H9 (cell line): ENCODE data around the gene NDUFS6. TPM values are rescaled to one million over a fixed set of nuclear protein-coding genes. Genes with fewer than 3 reads are reported as not detected.

ENCODE experiments used
- DNase-seq: peaks from one replicate; pipeline ENCODE4 v3.0.0-alpha.2; 2017
- H2AFZ ChIP-seq: one replicate; pipeline ENCODE4 v1.6.1; 2013; ENCODE audit warnings: mild to moderate bottlenecking, low read length, control low read depth, moderate library complexity
- H2AK5ac ChIP-seq: 2 replicates; pipeline ENCODE4 v1.6.1; 2013; ENCODE audit warnings: low read length, control low read depth, mixed read lengths; ENCODE audit not compliant: insufficient read length
- H2BK120ac ChIP-seq: one replicate; pipeline ENCODE4 v1.6.1; 2013; ENCODE audit warnings: low read depth, mild to moderate bottlenecking, low read length, control low read depth, inconsistent platforms; ENCODE audit not compliant: poor library complexity, severe bottlenecking
- H2BK12ac ChIP-seq: 2 replicates; pipeline ENCODE4 v1.6.1; 2013; ENCODE audit warnings: low read length, control low read depth, mixed read lengths, low read depth; ENCODE audit not compliant: insufficient read length
- H2BK15ac ChIP-seq: 2 replicates; pipeline ENCODE4 v1.6.1; 2013; ENCODE audit warnings: low read depth, low read length, control low read depth
- H2BK20ac ChIP-seq: one replicate; pipeline ENCODE4 v1.6.1; 2013; ENCODE audit warnings: low read depth, mild to moderate bottlenecking, low read length, control low read depth, inconsistent platforms; ENCODE audit not compliant: poor library complexity, severe bottlenecking
- H2BK5ac ChIP-seq: 2 replicates; pipeline ENCODE4 v1.6.1; 2013; ENCODE audit warnings: low read length, control low read depth, mixed read lengths; ENCODE audit not compliant: insufficient read length
- H3K14ac ChIP-seq: 2 replicates; pipeline ENCODE4 v1.6.1; 2013; ENCODE audit warnings: low read length, control low read depth; ENCODE audit not compliant: insufficient read depth
- H3K18ac ChIP-seq: 2 replicates; pipeline ENCODE4 v1.6.1; 2013; ENCODE audit warnings: low read depth, mild to moderate bottlenecking, mixed read lengths, low read length, control low read depth; ENCODE audit not compliant: insufficient read length
- H3K23ac ChIP-seq: 2 replicates; pipeline ENCODE4 v1.6.1; 2013; ENCODE audit warnings: low read length, control low read depth, mixed read lengths, low read depth; ENCODE audit not compliant: insufficient read length
- H3K23me2 ChIP-seq: 2 replicates; pipeline ENCODE4 v1.6.1; 2013; ENCODE audit warnings: low read depth, mild to moderate bottlenecking, mixed read lengths, low read length, control low read depth; ENCODE audit not compliant: insufficient read length, poor library complexity, severe bottlenecking
- H3K27ac ChIP-seq: 2 replicates; pipeline ENCODE4 v1.5.1; 2013; ENCODE audit warnings: low read length, control low read depth, mixed read lengths, low read depth; ENCODE audit not compliant: insufficient read length
- H3K27me3 ChIP-seq: 2 replicates; pipeline ENCODE4 v1.6.1; 2013; ENCODE audit warnings: low read length, control low read depth, inconsistent platforms; ENCODE audit not compliant: insufficient read depth
- H3K4ac ChIP-seq: 2 replicates; pipeline ENCODE4 v1.6.1; 2013; ENCODE audit warnings: low read depth, mild to moderate bottlenecking, control low read depth, inconsistent platforms, low read length, moderate library complexity
- H3K4me1 ChIP-seq: 2 replicates; pipeline ENCODE4 v1.6.1; 2013; ENCODE audit warnings: low read length, control low read depth, inconsistent platforms; ENCODE audit not compliant: insufficient read depth
- H3K4me2 ChIP-seq: 2 replicates; pipeline ENCODE4 v1.6.1; 2013; ENCODE audit warnings: low read length, control low read depth, mixed read lengths; ENCODE audit not compliant: insufficient read length, insufficient read depth
- H3K56ac ChIP-seq: 2 replicates; pipeline ENCODE4 v1.6.1; 2013; ENCODE audit warnings: low read depth, mild to moderate bottlenecking, mixed read lengths, low read length, control low read depth; ENCODE audit not compliant: insufficient read length
- H3K79me1 ChIP-seq: 2 replicates; pipeline ENCODE4 v1.6.1; 2013; ENCODE audit warnings: low read depth, mild to moderate bottlenecking, moderate library complexity, low read length, control low read depth, inconsistent platforms; ENCODE audit not compliant: insufficient read depth, poor library complexity, severe bottlenecking
- H3K79me2 ChIP-seq: 2 replicates; pipeline ENCODE4 v1.6.1; 2013; ENCODE audit warnings: low read length, control low read depth, inconsistent platforms; ENCODE audit not compliant: insufficient read depth
- H3K9ac ChIP-seq: 2 replicates; pipeline ENCODE4 v1.6.1; 2013; ENCODE audit warnings: low read length, control low read depth, mixed read lengths; ENCODE audit not compliant: insufficient read length; ENCODE audit errors: extremely low read depth
- H3K9me3 ChIP-seq: one replicate; pipeline ENCODE4 v1.6.1; 2013; ENCODE audit warnings: low read depth, low read length, inconsistent platforms; ENCODE audit not compliant: control insufficient read depth
- H3T11ph ChIP-seq: one replicate; pipeline ENCODE4 v1.6.1; 2013; ENCODE audit warnings: mild to moderate bottlenecking, low read length, control low read depth, inconsistent platforms
- H4K20me1 ChIP-seq: one replicate; pipeline ENCODE4 v1.6.1; 2013; ENCODE audit not compliant: control insufficient read depth, insufficient read length, insufficient read depth
- H4K5ac ChIP-seq: 2 replicates; pipeline ENCODE4 v1.6.1; 2013; ENCODE audit warnings: low read depth, mild to moderate bottlenecking, mixed read lengths, low read length, control low read depth; ENCODE audit not compliant: insufficient read length
- H4K8ac ChIP-seq: replicated peaks from 2 replicates; pipeline ENCODE4 v1.6.1; 2013; ENCODE audit warnings: low read length, control low read depth, mixed read lengths, low read depth; ENCODE audit not compliant: insufficient read length
- H4K91ac ChIP-seq: 2 replicates; pipeline ENCODE4 v1.6.1; 2013; ENCODE audit warnings: low read depth, mild to moderate bottlenecking, moderate library complexity, mixed read lengths, low read length, control low read depth; ENCODE audit not compliant: insufficient read length
- H3K27ac Mint-ChIP-seq, 3 experiments: 2 replicates in 2 of 3; 3 replicates in 1 of 3; pipeline ENCODE4 v1.8.0; 2020 to 2021; ENCODE audit warnings: mixed read lengths in 3 of 3, mild to moderate bottlenecking in 1 of 3, moderate library complexity in 1 of 3
- H3K27me3 Mint-ChIP-seq: 2 replicates; pipeline ENCODE4 v1.8.0; 2021; ENCODE audit warnings: low read depth, mild to moderate bottlenecking, moderate library complexity, mixed read lengths
- H3K36me3 Mint-ChIP-seq, 3 experiments: 2 replicates in 2 of 3; 3 replicates in 1 of 3; pipeline ENCODE4 v1.8.0; 2020 to 2021; ENCODE audit warnings: low read depth in 3 of 3, mixed read lengths in 3 of 3; ENCODE audit not compliant: insufficient read depth in 1 of 3
- H3K4me1 Mint-ChIP-seq, 2 experiments: 2 replicates each; pipeline ENCODE4 v1.8.0; 2020; ENCODE audit warnings: mixed read lengths in 2 of 2
- H3K4me3 Mint-ChIP-seq, 2 experiments: 2 replicates in 1 of 2; 3 replicates in 1 of 2; pipeline ENCODE4 v1.8.0; 2020 to 2021; ENCODE audit warnings: mild to moderate bottlenecking in 2 of 2, mixed read lengths in 2 of 2, moderate library complexity in 1 of 2
- H3K9me3 Mint-ChIP-seq, 2 experiments: 2 replicates in 1 of 2; 3 replicates in 1 of 2; pipeline ENCODE4 v1.8.0; 2020; ENCODE audit warnings: mild to moderate bottlenecking in 2 of 2, mixed read lengths in 2 of 2, moderate library complexity in 1 of 2
- WGBS: extraction: QIAGEN DNeasy Blood & Tissue Kit; methylation state at CpG from one replicate; pipeline ENCODE4 v1.1.7; 2013; ENCODE audit warnings: missing lambda C conversion rate, low lambda C conversion rate, mixed read lengths; ENCODE audit not compliant: insufficient read length; ENCODE audit errors: extremely low coverage; 5-methylcytosine and 5-hydroxymethylcytosine counted together
- total RNA-seq: library from RNA; stranded (reverse); gene quantifications from 2 replicates; pipeline ENCODE4 v1.2.1, GENCODE V29; 2021
- TF ChIP-seq, protein P1 (sequence below): fragments of 200-600 bp; sonication (generic); conservative IDR thresholded peaks from 3 replicates; pipeline ENCODE4 v1.8.0; 2021; ENCODE audit warnings: antibody characterized with exemption, mild to moderate bottlenecking

The NDUFS6 gene
- total RNA-seq, 1 experiment from 2014 or later = 62.5 TPM

DNA sequence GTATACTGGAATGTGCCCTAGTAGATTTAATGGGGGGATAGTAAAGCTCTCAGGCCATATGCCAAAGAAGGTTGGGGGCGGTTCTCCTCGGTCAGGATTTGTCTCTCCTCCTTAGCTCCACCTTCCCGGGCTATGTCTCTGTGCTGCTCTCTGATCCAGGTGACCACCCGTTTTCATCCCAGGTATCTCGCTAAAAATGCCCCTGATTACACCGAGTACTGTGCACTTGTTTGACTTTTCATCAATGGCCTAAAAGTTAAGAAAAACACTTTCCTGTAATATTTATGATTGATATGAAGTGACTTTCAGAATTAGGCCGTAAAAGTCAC, 724 bp downstream of the NDUFS6 start:
- no peaks in the 10 kb centered on the region for H3K27me3 Mint-ChIP-seq
- peak; percentile 47 for DNase-seq
- WGBS = no CpG with 5 or more reads among the region's 7 CpGs

More for the DNA sequence above, 724 bp downstream of the NDUFS6 start:
- no peak overlapping the region for H4K5ac ChIP-seq
- no peak overlapping the region for H4K8ac ChIP-seq
- peaks cover 14% of the 10 kb centered on the region for H3K23me2 ChIP-seq
- H3T11ph ChIP-seq = no peak overlapping the region
- H4K91ac ChIP-seq = no peak overlapping the region
- no peak overlapping the region for H3K23ac ChIP-seq
- no peak overlapping the region for H2BK120ac ChIP-seq
- peak overlapping the region; percentile 99 for H3K4me2 ChIP-seq
- peaks cover 14% of the 10 kb centered on the region; the same call in 1 of the 2 replicates for H3K79me2 ChIP-seq
- H3K14ac ChIP-seq = no peak overlapping the region
- peaks cover 6% of the 10 kb centered on the region for H3K79me1 ChIP-seq
- no peak overlapping the region for H3K18ac ChIP-seq
- no peak overlapping the region for H2BK15ac ChIP-seq
- H2AFZ ChIP-seq = no peak overlapping the region
- H3K56ac ChIP-seq = no peak overlapping the region
- H2AK5ac ChIP-seq = no peak overlapping the region
- no peak overlapping the region for H3K4ac ChIP-seq
- no peak overlapping the region for H3K27ac ChIP-seq
- H3K9ac ChIP-seq = peak overlapping the region; percentile 95
- no peak overlapping the region for H2BK20ac ChIP-seq
- no peak overlapping the region for H2BK5ac ChIP-seq
- Mint-ChIP-seq H3K9me3 (peaks cover 0 to 3% of the 10 kb centered on the region in 2 experiments; a peak in 1 of 5 replicates), H3K27ac (peak overlapping the region in 2 of 3 experiments; percentile 57 to 81; a peak in 4 of 7 replicates), H3K4me1 (peaks cover 22% of the 10 kb centered on the region in 2 experiments), H3K36me3 (peaks cover 50 to 67% (median 62%) of the 10 kb centered on the region in 3 experiments), H3K4me3 (peak overlapping the region; percentile 95 to 96)
- H4K20me1 ChIP-seq = no peaks in the 10 kb centered on the region
- H3K4me1 ChIP-seq = no peaks in the 10 kb centered on the region
- no peaks in the 10 kb centered on the region for H3K9me3 ChIP-seq
- H3K27me3 ChIP-seq = no peaks in the 10 kb centered on the region
- TF ChIP-seq, protein P1, sequence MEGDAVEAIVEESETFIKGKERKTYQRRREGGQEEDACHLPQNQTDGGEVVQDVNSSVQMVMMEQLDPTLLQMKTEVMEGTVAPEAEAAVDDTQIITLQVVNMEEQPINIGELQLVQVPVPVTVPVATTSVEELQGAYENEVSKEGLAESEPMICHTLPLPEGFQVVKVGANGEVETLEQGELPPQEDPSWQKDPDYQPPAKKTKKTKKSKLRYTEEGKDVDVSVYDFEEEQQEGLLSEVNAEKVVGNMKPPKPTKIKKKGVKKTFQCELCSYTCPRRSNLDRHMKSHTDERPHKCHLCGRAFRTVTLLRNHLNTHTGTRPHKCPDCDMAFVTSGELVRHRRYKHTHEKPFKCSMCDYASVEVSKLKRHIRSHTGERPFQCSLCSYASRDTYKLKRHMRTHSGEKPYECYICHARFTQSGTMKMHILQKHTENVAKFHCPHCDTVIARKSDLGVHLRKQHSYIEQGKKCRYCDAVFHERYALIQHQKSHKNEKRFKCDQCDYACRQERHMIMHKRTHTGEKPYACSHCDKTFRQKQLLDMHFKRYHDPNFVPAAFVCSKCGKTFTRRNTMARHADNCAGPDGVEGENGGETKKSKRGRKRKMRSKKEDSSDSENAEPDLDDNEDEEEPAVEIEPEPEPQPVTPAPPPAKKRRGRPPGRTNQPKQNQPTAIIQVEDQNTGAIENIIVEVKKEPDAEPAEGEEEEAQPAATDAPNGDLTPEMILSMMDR = no peak
- no peak overlapping the region for H2BK12ac ChIP-seq
